B cell (primary cell): Measurements from ENCODE around the gene SLC25A6. TPM values are rescaled to one million over a fixed set of nuclear protein-coding genes. Genes with fewer than 3 reads are reported as not detected.

Source experiments
- ATAC-seq: fragments of 200-7000 bp; cut with Tn5 transposase; one replicate; pipeline ENCODE4 v1.10.0; 2021; ENCODE audit warnings: low read depth, mild to moderate bottlenecking, moderate number of reproducible peaks, moderate library complexity
- CTCF ChIA-PET: fragments of 350-600 bp; sonication (Branson Sonifier 250); formaldehyde crosslinking; loops from one replicate; lab custom pipeline; 2021; ENCODE audit warnings: antibody characterized with exemption, inconsistent platforms; lab: Charles Lee
- POLR2A ChIA-PET: fragments of 350-600 bp; sonication (Branson Sonifier 250); formaldehyde crosslinking; loops from one replicate; lab custom pipeline; 2021; ENCODE audit warnings: antibody characterized with exemption; lab: Charles Lee
- DNase-seq: peaks from one replicate; pipeline ENCODE4 v3.0.0; 2013
- H2AFZ ChIP-seq: 2 replicates; pipeline ENCODE4 v1.6.1; 2012; ENCODE audit warnings: mild to moderate bottlenecking, low read depth, low read length; ENCODE audit not compliant: insufficient read depth, poor library complexity, severe bottlenecking
- H3K27ac ChIP-seq, 2 donors: 1 replicate in 1 of 2; 2 replicates in 1 of 2; pipeline ENCODE4 v1.5.1; 2012 to 2013; ENCODE audit warnings: low read length in 2 of 2, mild to moderate bottlenecking in 2 of 2, moderate library complexity in 1 of 2
- H3K27me3 ChIP-seq, 4 experiments: fragments of 200-600 bp in 1 of 4; sonication (generic) in 1 of 4; replicated peaks in 1 of 4; 1 replicate in 2 of 4; 2 replicates in 2 of 4; pipeline versions ENCODE4 v1.6.1 to v1.7.0; 2013 to 2016; ENCODE audit warnings: low read length in 3 of 4, mild to moderate bottlenecking in 2 of 4, mixed read lengths in 1 of 4, moderate library complexity in 1 of 4; ENCODE audit not compliant: insufficient read depth in 4 of 4, control insufficient read depth in 3 of 4; ENCODE audit errors: control extremely low read depth in 1 of 4
- H3K36me3 ChIP-seq, 2 experiments: replicated peaks in 1 of 2; 1 replicate in 1 of 2; 2 replicates in 1 of 2; pipeline versions ENCODE4 v1.6.1 to v1.7.1; 2013; ENCODE audit warnings: low read length in 1 of 2; ENCODE audit not compliant: insufficient read depth in 2 of 2, control insufficient read depth in 1 of 2; ENCODE audit errors: control extremely low read depth in 1 of 2, extremely low read depth in 1 of 2
- H3K4me1 ChIP-seq, 2 donors: fragments of 200-600 bp in 1 of 2; sonication (generic) in 1 of 2; 1 replicate in 1 of 2; 2 replicates in 1 of 2; pipeline versions ENCODE4 v1.5.1 to v1.6.1; 2013 to 2017; ENCODE audit warnings: low read length in 2 of 2; ENCODE audit not compliant: control insufficient read depth in 2 of 2, insufficient read depth in 2 of 2
- H3K4me2 ChIP-seq: replicated peaks from 2 replicates; pipeline ENCODE3; 2012; ENCODE audit warnings: mild to moderate bottlenecking, low read depth, low read length; ENCODE audit not compliant: poor library complexity, severe bottlenecking
- H3K4me3 ChIP-seq, 5 experiments: fragments of 200-600 bp in 1 of 5; sonication (generic) in 1 of 5; 1 replicate in 3 of 5; 2 replicates in 2 of 5; pipeline versions ENCODE4 v1.5.1 to v1.7.0; 2011 to 2016; ENCODE audit warnings: low read length in 4 of 5, mild to moderate bottlenecking in 4 of 5, low read depth in 2 of 5, control low read depth in 1 of 5, moderate library complexity in 1 of 5; ENCODE audit not compliant: insufficient read depth in 1 of 5; ENCODE audit errors: control extremely low read depth in 1 of 5, extremely low read depth in 1 of 5
- H3K79me2 ChIP-seq: fragments of 200-600 bp; sonication (generic); one replicate; pipeline ENCODE4 v1.6.0; 2016; ENCODE audit warnings: low read length; ENCODE audit not compliant: control insufficient read depth, insufficient read depth
- H3K9ac ChIP-seq: fragments of 200-600 bp; sonication (generic); 2 replicates; pipeline ENCODE4 v1.6.1; 2017; ENCODE audit warnings: mild to moderate bottlenecking, low read length, moderate library complexity
- H3K9me3 ChIP-seq, 3 donors: one replicate each; pipeline versions ENCODE4 v1.6.1 to v1.7.1; 2013; ENCODE audit warnings: low read length in 2 of 3; ENCODE audit not compliant: control insufficient read depth in 2 of 3, insufficient read depth in 1 of 3; ENCODE audit errors: control extremely low read depth in 1 of 3
- H4K20me1 ChIP-seq: 2 replicates; pipeline ENCODE4 v1.6.0; 2012; ENCODE audit warnings: mild to moderate bottlenecking, low read length; ENCODE audit not compliant: insufficient read depth, control insufficient read depth, poor library complexity, severe bottlenecking
- H3K27ac Mint-ChIP-seq: one replicate; pipeline ENCODE4 v1.8.0; 2021; ENCODE audit warnings: mixed read lengths
- H3K27me3 Mint-ChIP-seq: one replicate; pipeline ENCODE4 v1.8.0; 2021; ENCODE audit warnings: mixed read lengths
- H3K4me1 Mint-ChIP-seq: one replicate; pipeline ENCODE4 v1.8.0; 2021; ENCODE audit warnings: mixed read lengths
- H3K4me3 Mint-ChIP-seq: one replicate; pipeline ENCODE4 v1.8.0; 2021; ENCODE audit warnings: mixed read lengths
- H3K9me3 Mint-ChIP-seq: one replicate; pipeline ENCODE4 v1.8.0; 2022; ENCODE audit warnings: mixed read lengths; ENCODE audit not compliant: insufficient read depth
- EZH2 ChIP-seq: IDR thresholded peaks from 2 replicates; pipeline ENCODE4 v1.6.1; 2012; ENCODE audit warnings: borderline replicate concordance, low read depth, mild to moderate bottlenecking, moderate library complexity, low read length; ENCODE audit not compliant: insufficient read depth, poor library complexity, severe bottlenecking
- WGBS: methylation state at CpG from one replicate; pipeline ENCODE4 v1.1.5; 2013; ENCODE audit warnings: missing lambda C conversion rate; ENCODE audit not compliant: insufficient coverage; 5-methylcytosine and 5-hydroxymethylcytosine counted together
- intact Hi-C: fragments of 100-400 bp; cut with micrococcal nuclease; formaldehyde crosslinking; loops from one replicate; pipeline ENCODE4 v1.10.0; 2022
- polyA plus RNA-seq: library from polyadenylated mRNA; depleted of rRNA; stranded (reverse); fragments of >200 nt; gene quantifications from 2 replicates; pipeline ENCODE4 v1.2.3, GENCODE V29; 2012
- total RNA-seq, 2 donors: library from RNA; stranded (reverse); fragments of 120-200 nt in 1 of 2; gene quantifications; 1 replicate in 1 of 2; 2 replicates in 1 of 2; pipeline versions ENCODE4 v1.2.3 to v1.2.4, GENCODE V29; 2013 to 2022
- TF ChIP-seq, protein P1 (sequence below): fragments of 200-600 bp; IDR thresholded peaks from one replicate; pipeline ENCODE4 v1.8.0; 2022; ENCODE audit warnings: antibody characterized with exemption, mild to moderate bottlenecking

SLC25A6 gene
- total and polyA plus RNA-seq, 2 donors (not counting 1 experiment from before 2014, with no cell fraction given): 343 to 642 TPM

DNA sequence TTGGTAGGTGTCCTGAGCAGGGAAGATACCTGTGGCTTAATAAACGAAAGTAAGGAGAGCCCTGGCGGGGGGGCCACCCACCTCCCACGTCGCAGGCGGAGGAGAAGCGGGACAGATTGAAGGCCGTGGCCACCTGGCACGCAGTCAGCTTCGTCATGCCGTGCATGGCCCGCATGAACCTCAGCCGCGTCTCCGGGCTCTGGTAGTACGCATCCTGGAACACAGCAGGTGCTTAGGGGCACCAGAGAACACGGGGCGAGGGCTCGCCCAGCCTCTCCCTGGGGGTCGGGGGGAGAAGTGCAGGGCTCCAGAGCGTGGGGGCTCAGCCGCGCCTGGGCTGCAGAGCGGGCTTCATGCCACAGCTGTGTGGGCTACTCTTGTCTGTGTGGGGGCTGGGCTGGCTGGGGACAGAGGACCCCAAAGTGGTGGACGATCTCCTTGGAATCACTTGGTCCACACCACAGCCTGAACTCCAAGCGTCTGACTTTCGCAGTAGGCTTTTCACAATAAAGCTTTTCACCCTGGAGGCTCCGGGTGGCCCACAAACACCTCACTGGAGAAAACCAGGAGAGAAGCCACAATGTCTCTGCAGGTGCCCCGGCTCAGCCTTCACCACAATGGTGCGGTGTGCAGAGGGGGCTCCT lies 27.1 kb upstream of the SLC25A6 start:
- H3K9me3 Mint-ChIP-seq: peaks cover 7% of the 10 kb centered on the region
- intact Hi-C loops: loop anchor here (2.0 kb wide), 1 partner anchor 74 kb away; no protein-coding TSS in a partner anchor
- Histone ChIP-seq H3K9me3 (peaks cover 0 to 66% (median 20%) of the 10 kb centered on the region in 3 donors), H3K4me2 (no peak overlapping the region), H3K9ac (no peak overlapping the region), H3K27ac (no peak overlapping the region), H3K27me3 (no peaks in the 10 kb centered on the region), H3K36me3 (peaks cover 2 to 40% of the 10 kb centered on the region in 2 experiments), H3K4me3 (no peak overlapping the region), H2AFZ (no peak overlapping the region), H3K79me2 (no peaks in the 10 kb centered on the region), H4K20me1 (no peaks in the 10 kb centered on the region), H3K4me1 (no peaks in the 10 kb centered on the region)
- TF ChIP-seq EZH2: no peak
- TF ChIP-seq, protein P1, sequence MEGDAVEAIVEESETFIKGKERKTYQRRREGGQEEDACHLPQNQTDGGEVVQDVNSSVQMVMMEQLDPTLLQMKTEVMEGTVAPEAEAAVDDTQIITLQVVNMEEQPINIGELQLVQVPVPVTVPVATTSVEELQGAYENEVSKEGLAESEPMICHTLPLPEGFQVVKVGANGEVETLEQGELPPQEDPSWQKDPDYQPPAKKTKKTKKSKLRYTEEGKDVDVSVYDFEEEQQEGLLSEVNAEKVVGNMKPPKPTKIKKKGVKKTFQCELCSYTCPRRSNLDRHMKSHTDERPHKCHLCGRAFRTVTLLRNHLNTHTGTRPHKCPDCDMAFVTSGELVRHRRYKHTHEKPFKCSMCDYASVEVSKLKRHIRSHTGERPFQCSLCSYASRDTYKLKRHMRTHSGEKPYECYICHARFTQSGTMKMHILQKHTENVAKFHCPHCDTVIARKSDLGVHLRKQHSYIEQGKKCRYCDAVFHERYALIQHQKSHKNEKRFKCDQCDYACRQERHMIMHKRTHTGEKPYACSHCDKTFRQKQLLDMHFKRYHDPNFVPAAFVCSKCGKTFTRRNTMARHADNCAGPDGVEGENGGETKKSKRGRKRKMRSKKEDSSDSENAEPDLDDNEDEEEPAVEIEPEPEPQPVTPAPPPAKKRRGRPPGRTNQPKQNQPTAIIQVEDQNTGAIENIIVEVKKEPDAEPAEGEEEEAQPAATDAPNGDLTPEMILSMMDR: no peak
- no peak overlapping the region for H3K4me3 Mint-ChIP-seq
- 96% methylated on average over 29 of the region's 29 CpGs for WGBS
- DNase-seq: no peak
- no peaks in the 10 kb centered on the region for H3K27me3 Mint-ChIP-seq
- CTCF ChIA-PET: no interaction called here
- POLR2A ChIA-PET: no interaction called here
- H3K4me1 Mint-ChIP-seq: no peaks in the 10 kb centered on the region
- no peak overlapping the region for H3K27ac Mint-ChIP-seq
- ATAC-seq: no peak

DNA sequence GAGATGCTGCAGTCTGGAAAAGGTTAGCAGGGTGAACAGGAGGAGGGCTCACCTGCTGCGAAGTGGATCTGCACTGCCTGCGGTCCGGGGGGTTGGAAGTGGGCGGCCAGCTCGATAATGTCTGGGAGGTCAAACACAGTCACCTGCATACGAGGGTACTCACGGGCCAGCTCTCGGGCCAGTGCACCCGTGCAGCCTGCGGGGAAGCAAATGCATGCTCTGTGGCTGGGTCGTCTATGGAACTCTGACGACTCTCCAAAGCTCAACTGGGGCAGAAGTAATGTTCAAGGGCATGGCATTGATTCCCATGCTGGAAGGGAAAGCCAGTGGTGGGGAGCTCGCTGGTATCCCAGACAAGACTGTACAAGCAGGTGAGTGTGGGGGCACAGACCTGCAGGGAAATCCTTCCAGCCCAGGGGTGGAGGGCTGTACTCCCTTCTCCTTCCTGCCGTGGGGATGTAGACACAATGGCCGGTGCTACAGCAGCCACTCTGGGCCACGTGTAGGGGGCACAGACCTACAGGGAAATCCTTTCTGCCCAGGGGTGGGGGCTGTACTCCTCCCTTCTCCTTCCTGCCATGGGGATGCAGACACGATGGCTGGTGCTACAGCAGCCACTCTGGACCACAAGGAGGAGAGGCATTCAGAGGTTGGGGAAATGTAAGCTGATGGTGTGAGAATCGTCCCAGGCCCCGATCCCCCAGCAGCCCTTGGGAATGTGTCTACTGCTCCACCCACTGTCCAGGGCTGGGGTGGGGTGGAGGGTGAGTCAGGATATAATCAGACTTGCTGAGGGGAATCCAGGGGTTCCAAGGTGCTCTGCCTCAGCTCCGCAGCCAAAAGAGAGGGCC lies 26.2 kb upstream of the SLC25A6 start:
- Mint-ChIP-seq H3K4me3 (no peak overlapping the region), H3K4me1 (no peaks in the 10 kb centered on the region), H3K27me3 (no peaks in the 10 kb centered on the region), H3K9me3 (peaks cover 7% of the 10 kb centered on the region), H3K27ac (no peak overlapping the region)
- H3K4me2 ChIP-seq: no peak overlapping the region
- no peak overlapping the region for H3K4me3 ChIP-seq
- H3K4me1 ChIP-seq: no peaks in the 10 kb centered on the region
- H3K27ac ChIP-seq: no peak overlapping the region
- WGBS: 94% methylated on average over 16 of the region's 20 CpGs
- peaks cover 0 to 60% (median 18%) of the 10 kb centered on the region in 3 donors for H3K9me3 ChIP-seq
- H3K36me3 ChIP-seq: peaks cover 2 to 44% of the 10 kb centered on the region in 2 experiments
- no peaks in the 10 kb centered on the region for H4K20me1 ChIP-seq
- no peak for ATAC-seq
- POLR2A ChIA-PET: no interaction called here
- no peaks in the 10 kb centered on the region for H3K79me2 ChIP-seq
- intact Hi-C loops: loop anchor here (2.0 kb wide), 1 partner anchor 75 kb away; no protein-coding TSS in a partner anchor
- no peak overlapping the region for H3K9ac ChIP-seq
- CTCF ChIA-PET: no interaction called here
- no peak overlapping the region for H2AFZ ChIP-seq
- DNase-seq: no peak
- no peaks in the 10 kb centered on the region for H3K27me3 ChIP-seq
- TF ChIP-seq, protein P1: no peak
- no peak for TF ChIP-seq EZH2
